8988T (cell line): ENCODE measurements around the gene PLBD2.

Source experiments
- DNase-seq: peaks from one replicate; pipeline ENCODE4 v3.0.0; 2011

Gene PLBD2

DNA sequence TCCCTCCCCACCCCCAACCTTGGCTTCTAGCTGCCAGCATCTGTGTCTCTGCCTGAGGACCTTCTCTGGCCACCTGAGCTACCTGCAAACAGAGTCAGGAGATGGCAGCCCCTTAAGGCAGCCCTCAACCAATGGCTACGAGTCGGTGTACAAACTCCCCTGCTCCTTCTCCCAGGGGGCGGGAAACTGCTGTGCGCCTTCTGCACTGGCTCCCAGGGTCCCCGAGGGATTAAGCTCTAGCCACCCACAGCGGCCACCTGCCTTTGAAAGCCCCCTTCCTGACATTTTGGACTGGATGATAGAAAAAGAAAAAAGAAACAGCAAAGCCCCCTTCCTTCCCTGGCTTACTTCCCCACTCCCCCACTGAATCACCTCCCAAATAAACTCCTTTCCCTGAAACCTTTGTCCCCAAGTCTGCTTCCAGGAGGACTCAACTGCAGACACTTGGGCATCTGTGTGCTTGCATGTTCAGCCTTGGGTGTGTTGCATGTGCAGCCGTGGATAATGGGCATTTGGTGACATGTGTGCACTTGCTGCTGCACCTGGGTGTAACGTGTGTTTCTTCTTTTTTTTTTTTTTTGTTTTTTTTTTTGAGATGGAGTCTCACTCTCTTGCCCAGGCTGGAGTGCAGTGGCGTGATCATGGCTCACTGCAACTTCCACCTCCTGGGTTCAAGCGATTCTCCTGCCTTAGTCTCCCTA lies 39.3 kb downstream of the PLBD2 start:
- DNase-seq: no peak

DNA sequence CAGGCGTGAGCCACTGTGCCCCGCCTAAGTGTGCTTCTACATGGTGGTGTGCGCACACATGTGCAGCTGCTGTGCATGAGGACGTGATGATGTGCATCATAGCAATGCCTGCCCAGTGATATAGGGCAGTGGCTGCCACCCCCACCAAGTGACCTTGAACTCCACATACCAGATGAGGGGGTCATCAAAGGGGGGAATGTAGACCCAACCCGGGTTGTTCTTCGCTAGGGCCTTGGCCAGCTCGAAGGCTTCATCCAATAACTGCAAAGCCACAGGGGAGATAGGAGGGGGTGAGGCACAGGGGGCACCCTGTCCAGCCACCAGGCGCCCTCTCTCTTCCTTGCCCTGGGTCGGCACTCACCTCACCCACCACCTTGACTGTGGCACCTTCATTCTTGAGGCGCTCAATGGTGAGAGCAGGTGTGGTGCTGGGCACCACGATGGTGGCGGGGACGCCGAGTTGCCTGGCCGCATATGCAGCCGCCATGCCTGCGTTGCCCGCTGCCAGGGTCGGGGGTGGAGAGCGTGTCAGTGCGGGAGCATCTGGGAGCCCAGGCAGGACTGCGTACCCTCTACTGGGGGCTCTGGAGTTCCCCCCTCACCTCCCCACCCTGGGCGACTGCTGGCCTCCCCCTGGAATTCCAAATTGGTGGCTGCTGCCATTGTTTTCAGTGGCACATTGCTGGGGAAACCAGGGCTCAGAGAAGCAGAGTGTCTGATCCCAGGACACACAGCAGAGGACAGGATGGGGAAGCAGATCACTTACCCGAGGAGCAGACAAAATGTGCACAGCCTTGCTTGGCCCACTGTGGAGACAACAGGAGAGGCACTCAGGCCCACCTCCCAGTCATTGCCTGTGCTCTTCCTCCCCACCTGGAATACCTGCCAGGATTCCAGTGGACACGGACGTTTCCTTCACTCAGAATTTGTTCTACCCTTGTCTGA lies 40.2 kb downstream of the PLBD2 start:
- no peak for DNase-seq

DNA sequence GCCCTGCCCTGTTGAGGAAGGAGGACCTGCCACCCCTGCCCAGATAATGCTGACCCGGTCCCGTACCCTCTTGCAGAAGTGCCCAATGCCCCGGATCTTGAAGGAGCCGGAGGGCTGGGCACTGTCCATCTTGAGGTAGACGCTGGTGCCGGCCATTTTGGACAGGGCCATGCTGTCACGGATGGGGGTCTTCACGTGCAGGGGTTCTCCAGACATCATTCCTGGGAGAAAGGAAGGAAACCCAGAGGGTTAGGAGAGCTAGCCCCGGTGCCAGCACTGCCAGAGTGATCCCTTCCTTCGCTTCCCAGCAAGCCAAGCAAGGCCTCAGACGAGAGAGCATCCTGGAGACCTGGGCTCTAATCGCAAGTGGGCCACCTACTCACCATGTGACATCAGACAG lies 41.1 kb downstream of the PLBD2 start:
- DNase-seq: no peak

DNA sequence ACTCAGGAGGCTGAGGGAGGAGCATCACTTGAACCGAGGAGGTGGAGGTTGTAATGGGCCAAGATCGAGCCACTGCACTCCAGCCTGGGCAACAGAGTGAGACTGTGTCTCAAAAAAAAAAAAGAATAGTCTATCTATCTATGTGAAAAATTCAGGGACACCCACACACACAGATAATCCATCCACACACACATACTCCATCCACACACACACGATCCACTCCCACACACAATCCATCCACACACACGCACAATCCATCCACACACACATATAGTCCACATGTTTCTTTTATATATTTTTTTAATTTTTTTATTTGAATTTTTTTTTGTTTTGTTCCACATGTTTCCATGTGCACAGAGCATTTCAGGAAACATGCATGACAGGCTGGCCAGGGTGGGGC lies 42.0 kb downstream of the PLBD2 start:
- DNase-seq: no peak

DNA sequence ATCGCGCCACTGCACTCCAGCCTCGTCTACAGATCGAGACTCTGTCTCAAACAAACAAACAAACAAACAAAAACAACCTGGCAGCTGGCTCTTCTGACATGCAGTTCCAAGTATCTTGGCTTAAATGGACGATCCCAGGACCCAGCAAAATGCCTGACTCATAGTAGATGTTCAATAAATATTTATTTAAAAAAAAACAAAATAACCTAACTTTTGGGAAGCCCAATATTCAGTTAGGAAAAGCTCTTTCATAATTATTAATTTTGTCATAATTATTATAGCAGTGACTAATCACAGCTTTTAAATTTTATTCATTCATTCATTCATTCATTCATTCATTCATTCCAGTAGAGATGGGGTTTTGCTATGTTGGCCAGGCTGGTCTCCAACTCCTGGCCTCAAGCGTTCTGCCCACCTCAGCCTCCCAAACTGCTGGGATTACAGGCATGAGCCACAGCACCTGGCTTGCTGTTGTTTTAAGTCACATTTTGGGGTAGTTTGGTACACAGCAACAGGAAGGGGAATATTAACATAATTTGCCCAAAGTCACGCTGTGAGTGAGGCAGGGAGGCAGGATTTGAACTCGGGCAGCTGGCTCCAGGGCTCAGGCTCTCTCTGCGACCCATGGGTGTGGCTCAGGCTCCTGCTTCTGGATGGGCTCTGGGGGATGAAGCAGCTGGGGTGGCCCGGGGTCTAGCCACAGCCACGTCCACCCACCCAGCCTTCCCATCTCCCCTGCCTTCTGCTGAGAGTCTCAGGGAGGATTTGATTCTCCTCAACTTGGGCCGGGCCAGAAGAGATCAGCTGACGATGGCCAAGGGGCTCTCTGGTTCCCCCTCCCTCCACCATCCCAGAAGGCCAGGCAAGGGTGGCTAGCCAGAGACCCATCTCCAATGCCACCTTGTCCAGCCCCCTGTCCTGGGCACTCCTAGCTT lies 42.9 kb downstream of the PLBD2 start:
- no peak for DNase-seq

DNA sequence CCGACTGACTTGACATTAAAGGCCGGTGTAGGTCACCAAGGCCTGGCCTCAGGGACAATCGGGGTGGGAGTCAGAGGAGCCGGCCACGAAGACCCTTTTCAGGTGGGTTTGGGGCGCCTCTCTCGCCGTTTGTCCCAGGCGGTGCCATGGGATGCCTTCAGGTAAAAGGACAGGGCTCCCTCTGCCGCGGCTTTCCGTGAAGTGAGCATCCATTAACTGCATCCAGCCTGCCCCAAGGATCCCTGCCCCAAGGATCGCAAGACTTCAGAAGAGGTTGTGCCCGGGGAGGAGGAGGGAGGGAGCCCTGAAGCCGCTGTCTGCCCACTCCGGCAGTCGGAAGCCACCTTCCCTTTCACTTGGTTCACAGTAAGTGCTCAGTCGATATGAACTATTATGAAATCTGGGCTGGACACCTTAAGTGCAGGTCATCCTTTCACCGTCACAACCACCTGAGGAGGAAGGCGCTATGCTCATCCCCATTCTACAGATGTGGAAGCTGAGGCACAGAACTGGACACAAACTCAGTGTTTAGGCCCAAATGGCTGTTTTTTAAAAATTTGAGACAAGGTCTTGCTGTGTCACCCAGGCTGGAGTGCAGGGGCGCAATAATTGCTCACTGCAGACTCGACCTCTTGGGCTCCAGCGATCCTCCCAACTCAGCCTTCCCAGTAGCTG lies 44.3 kb downstream of the PLBD2 start:
- DNase-seq: no peak

DNA sequence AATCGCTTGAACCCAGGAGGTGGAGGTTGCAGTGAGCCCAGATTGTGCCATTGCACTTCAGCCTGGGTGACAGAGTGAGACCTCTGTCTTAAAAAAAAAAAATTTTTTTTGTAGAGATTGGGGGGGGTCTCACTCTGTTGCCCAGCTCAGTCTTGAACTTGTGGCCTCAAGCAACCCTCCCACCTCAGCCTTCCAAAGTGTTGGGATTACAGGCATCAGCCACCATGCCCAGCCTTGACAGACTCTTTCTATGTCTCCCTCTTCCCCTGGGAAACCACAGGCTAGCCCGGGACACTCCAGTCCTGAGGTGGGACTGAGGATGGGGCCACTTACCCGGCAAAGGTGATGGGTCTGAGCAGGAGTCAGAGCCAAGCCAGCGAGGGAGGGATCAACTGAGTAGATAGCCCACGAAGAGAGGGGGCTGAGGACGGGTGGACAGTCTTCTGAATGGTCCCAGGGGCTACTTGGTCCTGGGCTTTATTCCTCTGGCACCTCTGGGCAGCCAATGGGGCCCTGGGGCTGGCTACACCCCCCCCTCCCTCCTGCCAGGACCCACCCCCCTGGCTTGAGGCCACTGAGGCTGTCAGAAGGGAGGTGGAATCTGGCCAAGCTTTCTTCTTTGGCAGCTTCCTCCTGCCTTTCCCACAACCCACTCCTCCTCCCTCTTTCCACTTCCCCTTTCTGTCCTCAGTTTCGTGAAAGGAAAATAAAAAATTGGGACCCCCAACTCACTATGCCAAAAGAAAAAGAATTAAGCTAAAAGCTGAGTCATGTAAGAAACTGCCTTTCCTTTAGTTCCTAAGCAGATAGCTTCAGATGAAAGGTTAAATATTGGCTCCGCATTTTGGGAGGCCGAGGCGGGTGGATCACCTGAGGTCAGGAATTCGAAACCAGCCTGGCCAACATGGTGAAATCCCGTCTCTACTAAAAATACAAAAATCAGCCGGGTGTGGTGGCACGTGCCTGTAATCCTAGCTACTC lies 45.3 kb downstream of the PLBD2 start, which contains the start of gene SDS:
TSS of gene SDS (minus strand) at position 453 of the 981 bp plus-strand sequence. CDS start 4,179 bp downstream, outside the sequence.
- no peak for DNase-seq

DNA sequence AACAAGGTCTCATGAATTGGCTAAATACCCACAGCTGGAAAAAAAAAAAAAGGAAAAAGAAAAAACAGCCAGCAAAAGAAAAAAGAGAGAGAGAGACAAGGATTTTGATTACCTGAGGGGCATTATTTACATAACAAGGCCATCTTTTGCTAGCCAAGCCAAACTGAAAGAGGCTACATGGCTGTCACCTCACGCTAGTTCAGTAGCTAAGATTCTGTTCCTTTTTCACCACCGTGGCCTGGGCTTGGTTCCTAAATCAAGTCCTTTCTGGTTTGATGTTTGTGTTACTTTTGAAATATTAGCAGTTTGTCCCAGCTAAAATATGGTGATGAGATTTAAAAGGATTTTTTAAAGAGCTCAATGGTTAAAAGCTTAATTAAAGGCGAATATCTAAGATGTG lies 47.3 kb downstream of the PLBD2 start:
- DNase-seq: no peak

DNA sequence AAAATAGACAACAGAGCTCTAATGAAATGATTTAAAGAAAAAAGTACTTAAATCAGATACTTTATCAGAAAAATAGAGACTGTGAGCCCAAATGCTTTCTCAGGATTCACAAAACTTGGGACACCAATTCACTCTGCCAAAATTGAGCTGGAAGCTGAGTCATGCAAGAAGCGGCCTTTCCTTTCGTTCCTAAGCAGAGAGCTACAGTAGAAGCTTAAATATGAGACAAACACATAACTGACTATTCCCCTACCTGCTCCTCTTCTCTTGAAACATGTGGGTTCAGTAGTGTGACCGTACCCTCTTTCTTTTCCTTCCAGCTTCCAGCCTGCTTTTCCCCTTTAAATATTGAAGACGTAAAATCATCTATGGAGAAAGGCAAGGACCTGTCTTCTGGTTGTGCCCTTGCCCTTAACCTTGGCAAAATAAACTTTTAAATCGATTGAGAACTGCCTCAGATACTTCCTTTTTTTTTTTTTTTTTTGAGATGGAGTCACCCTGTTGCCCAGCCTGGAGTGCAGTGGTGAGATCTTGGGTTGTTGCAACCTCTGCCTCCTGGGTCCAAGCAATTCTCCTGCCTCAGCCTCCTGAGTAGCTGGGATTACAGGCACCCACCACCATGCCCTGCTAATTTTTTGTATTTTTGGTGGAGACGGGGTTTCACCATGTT lies 49.7 kb downstream of the PLBD2 start:
- no peak for DNase-seq

DNA sequence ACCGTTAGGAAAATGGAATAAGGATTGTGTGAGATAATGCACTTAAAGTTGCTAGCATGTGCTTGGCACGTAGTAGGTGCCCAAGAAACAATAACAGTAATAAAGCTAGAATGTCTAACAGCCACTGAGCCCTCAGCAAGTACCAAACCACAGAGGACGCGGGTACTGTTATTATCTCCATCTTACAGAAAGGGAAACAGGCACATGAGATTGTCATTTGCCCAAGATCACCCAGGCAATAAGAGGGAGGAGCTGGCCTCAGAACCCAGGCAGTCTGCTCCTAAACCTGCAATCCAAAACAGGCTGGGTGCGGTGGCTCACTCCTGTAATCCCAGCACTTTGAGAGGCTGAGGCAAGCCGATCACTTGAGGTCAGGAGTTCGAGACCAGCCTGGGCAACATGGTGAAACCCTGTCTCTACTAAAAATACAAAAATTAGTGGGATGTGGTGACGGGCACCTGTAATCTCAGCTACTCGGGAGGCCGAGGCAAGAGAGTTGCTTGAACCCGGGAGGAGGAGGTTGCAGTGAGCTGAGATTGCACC lies 50.4 kb downstream of the PLBD2 start:
- DNase-seq: no peak

DNA sequence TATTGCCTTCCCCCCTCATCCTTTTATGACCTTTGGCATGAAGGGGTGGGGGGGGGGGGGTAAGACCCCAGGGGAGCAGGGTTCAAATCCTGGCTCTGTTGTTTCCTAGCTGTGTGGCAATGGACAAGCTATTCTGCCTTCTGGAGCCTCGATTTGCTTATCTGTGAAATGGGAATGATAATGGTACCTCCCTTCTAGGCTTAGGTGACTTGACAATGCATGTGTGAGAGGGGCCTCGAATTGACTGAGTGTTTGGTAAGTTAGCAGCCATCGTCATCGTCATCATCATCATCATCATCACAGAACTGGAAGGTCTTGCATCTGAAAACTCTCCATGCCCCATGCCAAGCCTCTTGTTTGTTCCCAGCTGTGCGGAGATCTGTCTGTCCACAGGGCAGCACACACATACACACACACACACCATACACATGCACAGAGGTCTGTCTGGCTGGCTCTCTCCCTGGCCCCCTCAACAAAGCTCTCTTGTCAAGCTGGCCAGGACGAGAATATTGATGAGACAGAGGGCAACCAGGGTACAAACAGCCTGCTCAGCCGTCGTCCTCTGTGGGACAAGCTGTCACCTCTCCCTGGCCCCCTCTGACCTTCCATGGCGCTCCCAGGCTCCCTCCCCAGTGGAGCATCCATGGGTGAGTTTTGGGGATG lies 51.2 kb downstream of the PLBD2 start:
- no peak for DNase-seq

DNA sequence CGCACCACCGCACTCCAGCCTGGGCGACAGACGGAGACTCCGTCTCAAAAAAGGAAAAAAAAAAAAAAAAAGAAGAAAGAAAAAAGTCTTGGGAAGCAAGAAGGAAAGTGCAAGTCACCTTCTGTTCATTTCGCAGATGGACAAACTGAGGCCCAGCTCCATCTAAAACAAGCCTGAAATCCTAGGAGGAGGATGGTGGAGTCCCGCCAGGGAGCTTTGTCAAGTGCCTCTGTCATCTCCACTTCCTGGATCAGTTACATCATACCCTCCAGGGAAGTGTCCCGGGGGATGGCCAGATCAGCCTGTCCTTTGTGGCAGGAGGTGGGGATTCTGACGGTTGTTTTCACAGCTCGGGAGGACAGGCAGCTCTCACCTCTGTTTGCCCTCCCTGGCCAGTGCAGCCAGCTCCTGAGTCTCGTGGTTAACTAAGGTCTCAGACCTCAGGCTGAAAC lies 55.1 kb downstream of the PLBD2 start:
- no peak for DNase-seq

DNA sequence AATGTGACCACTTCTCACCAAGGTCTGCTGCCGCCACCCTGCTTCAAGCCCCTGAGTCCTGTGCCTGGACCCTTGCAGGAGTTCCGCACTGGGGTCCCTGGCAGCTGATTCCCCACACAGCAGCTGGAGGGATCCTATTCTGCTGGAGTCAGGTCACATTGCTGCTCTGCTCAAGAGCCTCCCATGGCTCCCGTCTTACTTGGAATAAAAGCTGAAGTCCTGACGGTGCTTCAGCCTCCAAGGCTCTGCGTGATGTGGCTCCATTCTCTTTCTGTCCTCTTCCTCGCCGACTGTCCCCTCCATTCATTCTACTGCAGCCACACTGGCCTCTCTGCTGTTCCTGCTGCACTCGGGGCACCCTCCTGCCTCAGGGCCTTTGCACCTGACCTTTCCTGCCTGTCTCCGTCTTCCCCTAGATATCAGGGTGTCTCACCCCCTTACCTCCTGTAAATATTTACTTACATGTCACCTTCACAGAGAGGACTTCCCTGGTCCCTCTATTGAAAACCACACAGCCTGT lies 56.2 kb downstream of the PLBD2 start:
- DNase-seq: no peak

DNA sequence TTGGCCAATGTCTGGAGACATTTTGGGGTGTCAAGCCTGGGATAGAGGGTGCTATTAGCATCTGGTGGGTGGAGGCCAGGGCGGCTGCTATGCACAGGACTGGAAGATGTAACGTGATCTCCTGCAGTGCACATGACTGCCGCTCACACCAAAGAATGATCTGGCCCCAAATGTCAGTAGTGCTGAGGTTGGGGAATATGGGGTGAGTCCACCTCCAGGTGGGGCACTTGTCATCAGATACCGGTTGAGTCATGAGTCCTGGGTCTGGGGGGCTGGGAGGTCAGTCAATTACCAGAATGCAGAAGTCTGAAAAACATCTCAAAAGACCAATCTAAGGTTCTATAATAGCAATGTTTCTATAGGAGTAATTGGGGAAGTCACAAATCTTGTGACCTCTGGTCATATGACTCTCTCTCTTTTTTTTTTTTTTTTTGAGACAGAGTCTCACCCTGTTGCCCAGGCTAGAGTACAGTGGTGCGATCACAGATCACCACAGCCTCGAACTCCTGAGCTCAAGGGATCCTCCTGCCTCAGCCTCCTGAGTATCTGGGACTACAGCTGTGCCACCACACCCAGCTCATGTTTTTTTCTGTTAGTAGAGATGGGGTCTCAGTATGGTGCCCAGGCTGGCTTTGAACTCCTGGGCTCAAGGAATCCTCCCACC lies 57.8 kb downstream of the PLBD2 start:
- no peak for DNase-seq

DNA sequence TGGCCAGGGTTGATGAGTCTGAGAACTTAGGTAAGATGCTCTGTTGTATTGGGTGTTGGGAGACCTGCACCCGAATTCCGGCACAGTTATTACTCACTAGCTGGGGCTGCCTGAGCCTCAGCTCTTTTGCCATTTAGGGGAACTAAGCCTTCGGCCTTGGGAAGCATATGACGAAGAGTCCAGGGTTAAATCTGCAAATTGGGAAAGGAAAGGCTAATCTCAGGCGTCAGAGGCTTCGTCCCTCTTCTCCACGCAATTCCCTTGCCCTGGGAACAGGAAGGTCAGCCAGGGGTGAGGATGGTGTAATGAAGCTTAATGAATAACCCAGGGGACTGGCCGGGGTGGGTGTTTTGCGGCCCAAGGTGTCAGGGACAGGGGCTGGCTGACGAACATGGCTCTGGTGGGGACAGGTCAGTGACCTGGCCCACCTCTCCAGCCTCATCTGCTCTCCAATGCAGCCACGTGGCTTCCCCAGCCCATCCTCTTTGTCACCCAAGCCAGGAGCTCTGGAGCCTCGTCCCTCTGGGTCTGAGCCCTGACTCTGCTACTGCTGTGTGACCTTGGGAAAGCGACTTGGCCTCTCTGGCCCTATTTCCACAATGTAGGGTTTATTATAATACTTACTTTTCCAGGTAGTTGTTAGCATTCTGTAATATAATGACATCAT lies 60.0 kb downstream of the PLBD2 start:
- no peak for DNase-seq

DNA sequence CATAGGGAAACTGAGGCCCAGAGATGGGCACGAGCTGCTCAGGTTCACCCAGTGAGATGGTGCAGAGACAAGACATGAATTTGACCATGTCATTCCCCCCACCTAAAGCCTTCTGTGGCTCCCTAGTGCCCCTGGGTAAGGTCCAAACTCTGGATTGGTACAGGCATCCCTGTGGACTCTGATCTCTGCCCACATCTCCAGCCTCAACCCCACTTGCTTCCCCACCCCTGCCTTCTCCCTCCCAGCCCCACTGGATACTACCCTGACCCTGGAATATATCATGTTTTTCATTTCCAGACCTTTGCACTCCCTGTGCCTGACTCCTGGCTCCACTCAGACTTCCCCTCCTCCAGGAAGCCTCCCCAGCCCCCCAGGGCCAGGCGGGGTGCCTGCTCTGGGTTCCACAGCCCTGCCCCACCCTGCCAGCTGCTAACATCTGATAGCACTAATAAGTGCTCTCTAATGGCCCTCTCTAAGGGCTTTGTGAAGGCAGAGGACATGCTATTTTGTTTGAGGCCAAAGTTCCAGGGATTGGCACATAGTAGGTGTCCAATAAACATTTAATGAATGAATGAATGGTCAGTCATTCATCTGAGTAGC lies 62.7 kb downstream of the PLBD2 start:
- DNase-seq: no peak

DNA sequence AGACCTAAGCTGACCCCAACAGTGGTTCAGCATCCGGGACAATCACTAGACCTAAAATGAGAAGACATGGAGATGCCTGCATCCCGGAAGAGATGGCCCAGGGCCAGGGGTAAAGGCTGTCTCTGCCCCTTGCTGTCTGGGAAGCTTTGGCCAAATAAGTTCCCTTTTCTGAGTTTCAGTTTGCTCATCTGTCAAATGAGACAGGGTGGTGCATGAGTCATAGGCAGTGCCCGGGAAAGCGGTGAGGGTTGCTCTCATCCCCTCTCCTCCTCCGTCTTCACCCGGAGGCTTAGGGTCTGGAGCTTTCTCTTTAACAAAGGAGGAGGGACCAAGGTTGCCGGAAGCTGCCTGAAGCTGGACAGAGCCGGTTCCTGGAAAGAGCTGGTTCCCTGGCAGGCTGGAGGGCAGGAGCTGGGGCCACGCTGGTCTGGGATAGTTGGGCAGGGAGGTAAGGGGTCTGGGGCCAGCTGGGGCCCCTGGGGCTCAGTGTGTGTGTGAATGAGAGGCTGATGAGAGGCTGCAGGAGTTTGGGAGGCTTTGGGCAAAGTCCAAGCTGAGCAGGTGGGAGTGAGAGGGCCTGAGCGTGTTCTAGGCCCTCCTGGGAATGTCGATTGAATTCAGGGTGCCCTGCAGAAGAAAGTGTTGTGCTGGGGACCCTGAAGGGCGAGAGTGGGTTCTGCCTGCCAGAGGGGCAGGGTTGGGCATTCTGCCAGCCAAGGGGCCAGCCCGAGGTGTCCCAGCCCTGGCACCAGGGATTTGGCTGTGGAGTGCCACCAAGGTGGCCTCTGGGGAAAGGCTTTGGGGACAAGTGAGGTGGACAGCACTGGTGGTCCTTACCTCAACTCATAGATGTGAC lies 63.9 kb downstream of the PLBD2 start, which contains the start of gene SDSL:
TSS of gene SDSL (plus strand) at position 351 of the 856 bp plus-strand sequence. CDS start 5,603 bp downstream, outside the sequence.
- DNase-seq: no peak
